ENCODE results near the gene EPS8L1.

EPS8L1 gene

DNA sequence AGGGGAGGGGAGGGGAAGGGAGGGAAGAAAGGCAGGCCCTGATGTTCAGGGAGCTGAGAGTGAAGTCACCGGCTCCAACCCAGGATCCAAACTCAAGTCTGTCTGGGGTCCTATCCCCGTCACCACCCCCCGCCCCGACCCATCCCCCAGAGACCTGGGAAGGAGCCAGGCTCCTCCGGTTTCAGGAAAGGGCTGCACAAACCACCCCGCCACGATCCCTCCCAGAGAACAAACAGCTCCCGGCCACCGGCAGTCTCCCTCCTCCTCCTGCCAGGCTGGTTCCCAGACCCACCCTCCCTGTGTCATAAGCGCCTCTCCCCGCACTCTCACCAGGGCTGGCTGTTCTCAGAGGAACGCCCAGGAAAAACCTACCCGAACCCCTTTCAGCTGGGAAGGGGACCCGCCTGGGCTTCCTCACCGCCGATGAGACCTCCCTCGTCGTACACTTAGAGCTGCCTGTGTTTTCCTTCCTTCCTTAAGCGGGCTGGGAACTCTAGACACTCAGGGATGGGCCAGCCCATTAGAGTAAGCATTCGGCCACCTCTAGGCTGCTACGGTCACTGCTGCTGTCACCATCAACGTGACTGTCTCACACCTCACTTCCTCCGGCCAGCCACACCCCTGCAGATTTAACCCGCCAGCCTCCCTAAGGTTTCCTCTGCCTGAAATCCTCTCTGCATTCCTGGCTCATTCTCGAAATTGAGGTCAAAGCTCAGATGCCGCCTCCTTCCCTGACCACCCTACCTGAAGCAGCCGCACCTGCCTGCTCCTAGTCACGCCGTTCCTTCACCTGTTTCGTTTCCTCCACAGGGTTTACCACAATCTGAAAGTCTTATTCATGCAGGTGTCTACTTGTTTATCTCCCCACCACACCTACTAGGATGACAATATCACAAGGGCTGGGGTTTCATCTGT, 6.5 kb upstream of the EPS8L1 start:
- no peak for DNase-seq (ENCODE audit: extremely low read depth, insufficient read length)
- Histone ChIP-seq H3K36me3 (ENCODE audit: control insufficient read depth, insufficient read depth, low read length) (no peaks in the 10 kb centered on the region), H3K4me3 (replicated peaks; ENCODE audit: low read depth, low read length) (peak overlapping the region; percentile 22), H3K27me3 (replicated peaks; ENCODE audit: control insufficient read depth, insufficient read depth, low read length) (no peaks in the 10 kb centered on the region; the same call in 1 of the 2 replicates)
- TF ChIP-seq, protein P1, sequence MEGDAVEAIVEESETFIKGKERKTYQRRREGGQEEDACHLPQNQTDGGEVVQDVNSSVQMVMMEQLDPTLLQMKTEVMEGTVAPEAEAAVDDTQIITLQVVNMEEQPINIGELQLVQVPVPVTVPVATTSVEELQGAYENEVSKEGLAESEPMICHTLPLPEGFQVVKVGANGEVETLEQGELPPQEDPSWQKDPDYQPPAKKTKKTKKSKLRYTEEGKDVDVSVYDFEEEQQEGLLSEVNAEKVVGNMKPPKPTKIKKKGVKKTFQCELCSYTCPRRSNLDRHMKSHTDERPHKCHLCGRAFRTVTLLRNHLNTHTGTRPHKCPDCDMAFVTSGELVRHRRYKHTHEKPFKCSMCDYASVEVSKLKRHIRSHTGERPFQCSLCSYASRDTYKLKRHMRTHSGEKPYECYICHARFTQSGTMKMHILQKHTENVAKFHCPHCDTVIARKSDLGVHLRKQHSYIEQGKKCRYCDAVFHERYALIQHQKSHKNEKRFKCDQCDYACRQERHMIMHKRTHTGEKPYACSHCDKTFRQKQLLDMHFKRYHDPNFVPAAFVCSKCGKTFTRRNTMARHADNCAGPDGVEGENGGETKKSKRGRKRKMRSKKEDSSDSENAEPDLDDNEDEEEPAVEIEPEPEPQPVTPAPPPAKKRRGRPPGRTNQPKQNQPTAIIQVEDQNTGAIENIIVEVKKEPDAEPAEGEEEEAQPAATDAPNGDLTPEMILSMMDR (IDR thresholded peaks at IDR 0.05; ENCODE audit: insufficient read depth, low read length, poor library complexity, severe bottlenecking): no peak

DNA sequence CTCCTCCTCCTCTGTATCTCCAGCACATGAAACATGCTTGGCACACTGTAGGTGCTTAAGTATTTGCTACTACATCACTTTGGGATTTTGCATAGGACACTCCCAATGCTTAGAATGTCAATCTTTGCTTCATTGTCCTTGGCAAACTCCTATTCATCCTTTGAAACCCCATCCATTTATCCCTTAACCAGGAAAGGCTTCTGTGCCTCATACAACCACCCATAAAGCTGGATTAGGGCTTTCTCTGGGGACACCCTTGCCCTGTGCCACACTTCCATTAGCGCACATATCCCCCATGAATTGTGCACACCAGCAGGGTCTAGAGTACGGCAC, 5.8 kb upstream of the EPS8L1 start:
- no peak for DNase-seq (ENCODE audit: extremely low read depth, insufficient read length)
- Histone ChIP-seq H3K27me3 (replicated peaks; ENCODE audit: control insufficient read depth, insufficient read depth, low read length) (no peaks in the 10 kb centered on the region; the same call in 1 of the 2 replicates), H3K4me3 (replicated peaks; ENCODE audit: low read depth, low read length) (no peak overlapping the region), H3K36me3 (ENCODE audit: control insufficient read depth, insufficient read depth, low read length) (no peaks in the 10 kb centered on the region)
- TF ChIP-seq, protein P1 (IDR thresholded peaks at IDR 0.05; ENCODE audit: insufficient read depth, low read length, poor library complexity, severe bottlenecking): no peak

DNA sequence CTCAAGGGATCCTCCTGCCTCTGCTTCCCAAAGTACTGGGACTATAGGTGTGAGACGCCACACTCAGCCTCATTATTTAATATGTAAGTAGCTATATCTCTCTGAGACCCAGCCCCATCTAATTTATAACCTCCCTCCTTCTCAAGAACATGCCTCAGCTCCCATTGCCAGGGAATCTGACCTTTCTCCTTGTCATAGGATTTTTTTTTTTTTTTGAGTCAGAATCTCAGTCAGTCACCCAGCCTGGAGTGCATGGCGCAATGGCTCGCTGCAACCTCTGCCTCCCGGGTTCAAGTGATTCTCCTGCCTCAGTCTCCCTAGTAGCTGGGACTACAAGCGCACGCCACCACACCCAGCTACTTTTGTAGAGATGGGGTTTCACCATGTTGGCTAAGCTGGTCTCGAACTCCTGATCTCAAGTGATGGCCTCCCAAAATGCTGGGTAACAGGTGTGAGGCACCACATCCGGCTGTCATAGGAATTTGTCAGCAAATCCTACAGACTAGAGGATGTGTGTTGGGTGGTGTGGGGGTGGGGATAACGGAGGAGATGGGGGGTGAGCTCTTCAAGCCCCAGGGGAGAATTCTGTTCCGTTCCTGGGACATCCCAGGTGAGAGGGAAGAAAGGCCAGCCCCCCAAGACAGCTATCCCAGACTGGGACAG, 5.1 kb upstream of the EPS8L1 start:
- DNase-seq (ENCODE audit: extremely low read depth, insufficient read length): no peak
- Histone ChIP-seq H3K4me3 (replicated peaks; ENCODE audit: low read depth, low read length) (no peak overlapping the region), H3K36me3 (ENCODE audit: control insufficient read depth, insufficient read depth, low read length) (no peaks in the 10 kb centered on the region), H3K27me3 (replicated peaks; ENCODE audit: control insufficient read depth, insufficient read depth, low read length) (no peaks in the 10 kb centered on the region; the same call in 1 of the 2 replicates)
- TF ChIP-seq, protein P1 (IDR thresholded peaks at IDR 0.05; ENCODE audit: insufficient read depth, low read length, poor library complexity, severe bottlenecking): no peak

DNA sequence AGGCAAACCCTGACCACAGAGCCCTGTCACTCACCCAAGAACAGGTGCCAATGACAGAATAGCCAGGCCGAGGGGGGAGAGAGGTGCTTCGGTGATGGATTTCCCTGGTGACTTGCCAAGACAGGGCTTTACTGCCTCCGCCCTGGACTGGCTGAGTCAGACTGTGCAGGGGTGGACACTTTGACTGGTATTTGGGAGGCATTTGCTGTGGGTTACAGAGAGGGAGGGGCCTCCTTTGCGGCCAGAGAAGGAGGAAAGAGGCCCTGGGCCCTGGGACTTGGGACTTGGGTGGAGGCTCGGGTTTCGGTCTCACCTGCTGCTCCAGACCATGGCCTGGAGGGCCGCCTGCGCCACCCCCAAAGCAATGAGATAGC, 4.6 kb upstream of the EPS8L1 start:
- no peak for DNase-seq (ENCODE audit: extremely low read depth, insufficient read length)
- Histone ChIP-seq H3K36me3 (ENCODE audit: control insufficient read depth, insufficient read depth, low read length) (no peaks in the 10 kb centered on the region), H3K27me3 (replicated peaks; ENCODE audit: control insufficient read depth, insufficient read depth, low read length) (no peaks in the 10 kb centered on the region; the same call in 1 of the 2 replicates), H3K4me3 (replicated peaks; ENCODE audit: low read depth, low read length) (no peak overlapping the region)
- TF ChIP-seq, protein P1 (IDR thresholded peaks at IDR 0.05; ENCODE audit: insufficient read depth, low read length, poor library complexity, severe bottlenecking): no peak

DNA sequence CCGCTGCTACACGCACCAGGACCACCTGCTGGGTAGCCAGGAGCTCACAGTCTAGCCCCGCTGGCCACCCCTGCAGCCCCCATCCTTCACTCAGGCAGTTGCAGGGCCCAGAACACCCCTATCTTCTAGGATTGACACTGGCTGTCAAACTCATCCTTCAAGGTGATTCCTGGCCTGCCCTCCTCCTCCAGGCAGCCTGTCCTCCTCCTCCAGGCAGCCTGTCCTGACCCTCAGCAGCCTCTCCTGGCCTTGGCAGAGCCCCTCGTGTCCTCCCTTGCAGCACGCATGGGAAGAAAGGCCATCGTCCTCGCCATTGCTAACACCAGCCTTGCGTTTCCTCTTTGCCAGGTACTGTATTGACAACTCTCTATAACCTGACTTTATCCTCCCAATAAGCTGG, 3.8 kb upstream of the EPS8L1 start:
- no peak overlapping the region for H3K4me3 ChIP-seq (replicated peaks; ENCODE audit: low read depth, low read length)
- no peaks in the 10 kb centered on the region for H3K36me3 ChIP-seq (ENCODE audit: control insufficient read depth, insufficient read depth, low read length)
- TF ChIP-seq, protein P1 (IDR thresholded peaks at IDR 0.05; ENCODE audit: insufficient read depth, low read length, poor library complexity, severe bottlenecking): no peak
- no peaks in the 10 kb centered on the region; the same call in 1 of the 2 replicates for H3K27me3 ChIP-seq (replicated peaks; ENCODE audit: control insufficient read depth, insufficient read depth, low read length)
- DNase-seq (ENCODE audit: extremely low read depth, insufficient read length): no peak
